Kidney tubule cell (primary cell): Measurements from ENCODE around the gene PBOV1.

Experiments
- DNase-seq: peaks from one replicate; pipeline ENCODE4 v3.0.0-alpha.2; 2018; ENCODE audit warnings: low spot score

The PBOV1 gene

GRCh38 chr6:138218449-138218848, at the start of gene PBOV1:
Gene PBOV1 (minus strand): TSS chr6:138218491. CDS start chr6:138218395, 96 bp downstream.
- DNase-seq, result no peak

GRCh38 chr6:138266095-138266494, 47.8 kb upstream of the PBOV1 start:
- DNase-seq, result no peak

GRCh38 chr6:138264372-138264880, 46.1 kb upstream of the PBOV1 start:
- DNase-seq, result no peak

GRCh38 chr6:138263963-138264362, 45.7 kb upstream of the PBOV1 start:
- DNase-seq, result no peak

GRCh38 chr6:138261116-138261780, 43.0 kb upstream of the PBOV1 start:
- no peak for DNase-seq

GRCh38 chr6:138258991-138259390, 40.7 kb upstream of the PBOV1 start:
- no peak for DNase-seq

GRCh38 chr6:138258197-138258596, 39.9 kb upstream of the PBOV1 start:
- DNase-seq, result no peak

- DNase-seq, result no peak
Measured at GRCh38 chr6:138257638-138258040, 39.3 kb upstream of the PBOV1 start.

GRCh38 chr6:138255443-138255842, 37.2 kb upstream of the PBOV1 start:
- DNase-seq, result no peak

GRCh38 chr6:138253731-138254130, 35.4 kb upstream of the PBOV1 start:
- DNase-seq, result no peak

GRCh38 chr6:138250513-138251247, 32.4 kb upstream of the PBOV1 start:
- peak; percentile 81 for DNase-seq

GRCh38 chr6:138250053-138250452, 31.8 kb upstream of the PBOV1 start:
- no peak for DNase-seq

GRCh38 chr6:138248878-138249277, 30.6 kb upstream of the PBOV1 start:
- DNase-seq, result peak; percentile 43

GRCh38 chr6:138248011-138248410, 29.7 kb upstream of the PBOV1 start:
- no peak for DNase-seq

GRCh38 chr6:138246650-138247440, 28.6 kb upstream of the PBOV1 start:
- DNase-seq, result no peak

- no peak for DNase-seq
Measured at GRCh38 chr6:138245751-138246150, 27.5 kb upstream of the PBOV1 start.

- no peak for DNase-seq
Measured at GRCh38 chr6:138242987-138243592, 24.8 kb upstream of the PBOV1 start.

GRCh38 chr6:138241934-138242333, 23.6 kb upstream of the PBOV1 start:
- DNase-seq, result no peak

GRCh38 chr6:138241381-138241780, 23.1 kb upstream of the PBOV1 start:
- DNase-seq, result no peak

- DNase-seq, result no peak
Measured at GRCh38 chr6:138240476-138241245, 22.4 kb upstream of the PBOV1 start.

- no peak for DNase-seq
Measured at GRCh38 chr6:138239774-138240173, 21.5 kb upstream of the PBOV1 start.
